GM23248 (cell line): ENCODE data around the gene CDH6.

ENCODE experiments used
- EZH2 ChIP-seq: fragments of 200-600 bp; sonication (generic); IDR thresholded peaks from 2 replicates; pipeline ENCODE4 v1.6.1; 2018; ENCODE audit warnings: antibody characterized with exemption, mild to moderate bottlenecking; ENCODE audit not compliant: insufficient read depth, poor library complexity, severe bottlenecking
- EZH2phosphoT487 ChIP-seq: fragments of 200-600 bp; sonication (generic); IDR thresholded peaks from 2 replicates; pipeline ENCODE4 v1.6.1; 2018; ENCODE audit warnings: antibody characterized with exemption, moderate library complexity, mild to moderate bottlenecking, low read depth; ENCODE audit not compliant: insufficient read depth

DNA sequence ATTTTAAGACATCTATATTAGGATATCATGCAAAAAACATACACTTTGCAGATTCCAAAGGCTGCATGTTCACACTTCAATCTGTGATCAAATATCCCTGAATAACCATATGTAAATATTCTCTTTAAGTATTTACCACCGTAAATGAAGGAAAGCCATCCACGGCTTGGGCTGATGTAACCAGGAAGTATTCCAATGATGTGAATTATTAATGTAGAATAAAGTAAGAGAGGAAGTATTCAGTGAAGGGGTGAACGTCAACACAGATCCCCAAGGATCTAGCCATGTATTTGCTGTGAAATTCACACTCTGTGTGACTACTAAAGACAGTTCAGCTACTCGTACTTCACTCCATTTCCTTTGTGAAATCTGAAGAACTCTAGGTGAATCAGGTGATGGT is 75.2 kb downstream of the CDH6 start:
- no peak for TF ChIP-seq EZH2
- TF ChIP-seq EZH2phosphoT487: no peak
